GM18499 (cell line): ENCODE measurements around the gene ZC3H12C.
"Not testable (repeated sequence)": the region's sequence is repeated elsewhere in the genome, so short reads cannot be mapped to it uniquely, and the experiment has no call there.

Source experiments
- ATAC-seq: cut with Tn5 transposase; IDR thresholded peaks from one replicate; pipeline ENCODE4 v1.9.1; 2021; ENCODE audit warnings: moderate number of reproducible peaks; ENCODE audit not compliant: insufficient read depth, unreplicated experiment

The ZC3H12C gene

GRCh38 chr11:110092515-110093406 lies at the start of gene ZC3H12C:
Gene ZC3H12C (plus strand): TSS chr11:110093392. CDS start chr11:110093412, 20 bp downstream.
- peak; percentile 38 for ATAC-seq

- no peak for ATAC-seq
These were observed 48.8 kb upstream of the ZC3H12C start for GRCh38 chr11:110044226-110044968.

GRCh38 chr11:110046775-110047380 lies 46.3 kb upstream of the ZC3H12C start:
- no peak for ATAC-seq

GRCh38 chr11:110049501-110050200 lies 43.5 kb upstream of the ZC3H12C start:
- ATAC-seq, result no peak

GRCh38 chr11:110050201-110050506 lies 43.0 kb upstream of the ZC3H12C start:
- ATAC-seq, result no peak

GRCh38 chr11:110053848-110054414 lies 39.3 kb upstream of the ZC3H12C start:
- ATAC-seq, result no peak

GRCh38 chr11:110056956-110057355 lies 36.2 kb upstream of the ZC3H12C start:
- no peak for ATAC-seq

- no peak for ATAC-seq
These were observed 33.3 kb upstream of the ZC3H12C start for GRCh38 chr11:110059706-110060463.

GRCh38 chr11:110061296-110061695 lies 31.9 kb upstream of the ZC3H12C start:
- ATAC-seq, result no peak

GRCh38 chr11:110062247-110062646 lies 30.9 kb upstream of the ZC3H12C start:
- no peak for ATAC-seq

- ATAC-seq, result no peak
These were observed 28.0 kb upstream of the ZC3H12C start for GRCh38 chr11:110065189-110065588.

- ATAC-seq, result not testable (repeated sequence)
These were observed 25.2 kb upstream of the ZC3H12C start for GRCh38 chr11:110068001-110068400.

- ATAC-seq, result no peak
These were observed 23.9 kb upstream of the ZC3H12C start for GRCh38 chr11:110069158-110069737.

GRCh38 chr11:110070176-110070575 lies 23.0 kb upstream of the ZC3H12C start:
- ATAC-seq, result no peak

GRCh38 chr11:110071197-110071596 lies 22.0 kb upstream of the ZC3H12C start:
- ATAC-seq, result no peak

GRCh38 chr11:110072930-110073329 lies 20.3 kb upstream of the ZC3H12C start:
- ATAC-seq, result no peak

- no peak for ATAC-seq
These were observed 18.7 kb upstream of the ZC3H12C start for GRCh38 chr11:110074499-110074898.

GRCh38 chr11:110075105-110075846 lies 17.9 kb upstream of the ZC3H12C start:
- no peak for ATAC-seq

- ATAC-seq, result no peak
These were observed 17.4 kb upstream of the ZC3H12C start for GRCh38 chr11:110075847-110076208.
